H9 (cell line): ENCODE data around the gene FAM120A. TPM values are rescaled to one million over a fixed set of nuclear protein-coding genes. Genes with fewer than 3 reads are reported as not detected.

Source experiments
- DNase-seq: peaks from one replicate; pipeline ENCODE4 v3.0.0-alpha.2; 2017
- H2AFZ ChIP-seq: one replicate; pipeline ENCODE4 v1.6.1; 2013; ENCODE audit warnings: mild to moderate bottlenecking, low read length, control low read depth, moderate library complexity
- H2AK5ac ChIP-seq: 2 replicates; pipeline ENCODE4 v1.6.1; 2013; ENCODE audit warnings: low read length, control low read depth, mixed read lengths; ENCODE audit not compliant: insufficient read length
- H2BK120ac ChIP-seq: one replicate; pipeline ENCODE4 v1.6.1; 2013; ENCODE audit warnings: low read depth, mild to moderate bottlenecking, low read length, control low read depth, inconsistent platforms; ENCODE audit not compliant: poor library complexity, severe bottlenecking
- H2BK12ac ChIP-seq: 2 replicates; pipeline ENCODE4 v1.6.1; 2013; ENCODE audit warnings: low read length, control low read depth, mixed read lengths, low read depth; ENCODE audit not compliant: insufficient read length
- H2BK15ac ChIP-seq: 2 replicates; pipeline ENCODE4 v1.6.1; 2013; ENCODE audit warnings: low read depth, low read length, control low read depth
- H2BK20ac ChIP-seq: one replicate; pipeline ENCODE4 v1.6.1; 2013; ENCODE audit warnings: low read depth, mild to moderate bottlenecking, low read length, control low read depth, inconsistent platforms; ENCODE audit not compliant: poor library complexity, severe bottlenecking
- H2BK5ac ChIP-seq: 2 replicates; pipeline ENCODE4 v1.6.1; 2013; ENCODE audit warnings: low read length, control low read depth, mixed read lengths; ENCODE audit not compliant: insufficient read length
- H3K14ac ChIP-seq: 2 replicates; pipeline ENCODE4 v1.6.1; 2013; ENCODE audit warnings: low read length, control low read depth; ENCODE audit not compliant: insufficient read depth
- H3K18ac ChIP-seq: 2 replicates; pipeline ENCODE4 v1.6.1; 2013; ENCODE audit warnings: low read depth, mild to moderate bottlenecking, mixed read lengths, low read length, control low read depth; ENCODE audit not compliant: insufficient read length
- H3K23ac ChIP-seq: 2 replicates; pipeline ENCODE4 v1.6.1; 2013; ENCODE audit warnings: low read length, control low read depth, mixed read lengths, low read depth; ENCODE audit not compliant: insufficient read length
- H3K23me2 ChIP-seq: 2 replicates; pipeline ENCODE4 v1.6.1; 2013; ENCODE audit warnings: low read depth, mild to moderate bottlenecking, mixed read lengths, low read length, control low read depth; ENCODE audit not compliant: insufficient read length, poor library complexity, severe bottlenecking
- H3K27ac ChIP-seq: 2 replicates; pipeline ENCODE4 v1.5.1; 2013; ENCODE audit warnings: low read length, control low read depth, mixed read lengths, low read depth; ENCODE audit not compliant: insufficient read length
- H3K27me3 ChIP-seq: 2 replicates; pipeline ENCODE4 v1.6.1; 2013; ENCODE audit warnings: low read length, control low read depth, inconsistent platforms; ENCODE audit not compliant: insufficient read depth
- H3K4ac ChIP-seq: 2 replicates; pipeline ENCODE4 v1.6.1; 2013; ENCODE audit warnings: low read depth, mild to moderate bottlenecking, control low read depth, inconsistent platforms, low read length, moderate library complexity
- H3K4me1 ChIP-seq: 2 replicates; pipeline ENCODE4 v1.6.1; 2013; ENCODE audit warnings: low read length, control low read depth, inconsistent platforms; ENCODE audit not compliant: insufficient read depth
- H3K4me2 ChIP-seq: 2 replicates; pipeline ENCODE4 v1.6.1; 2013; ENCODE audit warnings: low read length, control low read depth, mixed read lengths; ENCODE audit not compliant: insufficient read length, insufficient read depth
- H3K56ac ChIP-seq: 2 replicates; pipeline ENCODE4 v1.6.1; 2013; ENCODE audit warnings: low read depth, mild to moderate bottlenecking, mixed read lengths, low read length, control low read depth; ENCODE audit not compliant: insufficient read length
- H3K79me1 ChIP-seq: 2 replicates; pipeline ENCODE4 v1.6.1; 2013; ENCODE audit warnings: low read depth, mild to moderate bottlenecking, moderate library complexity, low read length, control low read depth, inconsistent platforms; ENCODE audit not compliant: insufficient read depth, poor library complexity, severe bottlenecking
- H3K79me2 ChIP-seq: 2 replicates; pipeline ENCODE4 v1.6.1; 2013; ENCODE audit warnings: low read length, control low read depth, inconsistent platforms; ENCODE audit not compliant: insufficient read depth
- H3K9ac ChIP-seq: 2 replicates; pipeline ENCODE4 v1.6.1; 2013; ENCODE audit warnings: low read length, control low read depth, mixed read lengths; ENCODE audit not compliant: insufficient read length; ENCODE audit errors: extremely low read depth
- H3K9me3 ChIP-seq: one replicate; pipeline ENCODE4 v1.6.1; 2013; ENCODE audit warnings: low read depth, low read length, inconsistent platforms; ENCODE audit not compliant: control insufficient read depth
- H3T11ph ChIP-seq: one replicate; pipeline ENCODE4 v1.6.1; 2013; ENCODE audit warnings: mild to moderate bottlenecking, low read length, control low read depth, inconsistent platforms
- H4K20me1 ChIP-seq: one replicate; pipeline ENCODE4 v1.6.1; 2013; ENCODE audit not compliant: control insufficient read depth, insufficient read length, insufficient read depth
- H4K5ac ChIP-seq: 2 replicates; pipeline ENCODE4 v1.6.1; 2013; ENCODE audit warnings: low read depth, mild to moderate bottlenecking, mixed read lengths, low read length, control low read depth; ENCODE audit not compliant: insufficient read length
- H4K8ac ChIP-seq: replicated peaks from 2 replicates; pipeline ENCODE4 v1.6.1; 2013; ENCODE audit warnings: low read length, control low read depth, mixed read lengths, low read depth; ENCODE audit not compliant: insufficient read length
- H4K91ac ChIP-seq: 2 replicates; pipeline ENCODE4 v1.6.1; 2013; ENCODE audit warnings: low read depth, mild to moderate bottlenecking, moderate library complexity, mixed read lengths, low read length, control low read depth; ENCODE audit not compliant: insufficient read length
- H3K27ac Mint-ChIP-seq, 3 experiments: 2 replicates in 2 of 3; 3 replicates in 1 of 3; pipeline ENCODE4 v1.8.0; 2020 to 2021; ENCODE audit warnings: mixed read lengths in 3 of 3, mild to moderate bottlenecking in 1 of 3, moderate library complexity in 1 of 3
- H3K27me3 Mint-ChIP-seq: 2 replicates; pipeline ENCODE4 v1.8.0; 2021; ENCODE audit warnings: low read depth, mild to moderate bottlenecking, moderate library complexity, mixed read lengths
- H3K36me3 Mint-ChIP-seq, 3 experiments: 2 replicates in 2 of 3; 3 replicates in 1 of 3; pipeline ENCODE4 v1.8.0; 2020 to 2021; ENCODE audit warnings: low read depth in 3 of 3, mixed read lengths in 3 of 3; ENCODE audit not compliant: insufficient read depth in 1 of 3
- H3K4me1 Mint-ChIP-seq, 2 experiments: 2 replicates each; pipeline ENCODE4 v1.8.0; 2020; ENCODE audit warnings: mixed read lengths in 2 of 2
- H3K4me3 Mint-ChIP-seq, 2 experiments: 2 replicates in 1 of 2; 3 replicates in 1 of 2; pipeline ENCODE4 v1.8.0; 2020 to 2021; ENCODE audit warnings: mild to moderate bottlenecking in 2 of 2, mixed read lengths in 2 of 2, moderate library complexity in 1 of 2
- H3K9me3 Mint-ChIP-seq, 2 experiments: 2 replicates in 1 of 2; 3 replicates in 1 of 2; pipeline ENCODE4 v1.8.0; 2020; ENCODE audit warnings: mild to moderate bottlenecking in 2 of 2, mixed read lengths in 2 of 2, moderate library complexity in 1 of 2
- WGBS: extraction: QIAGEN DNeasy Blood & Tissue Kit; methylation state at CpG from one replicate; pipeline ENCODE4 v1.1.7; 2013; ENCODE audit warnings: missing lambda C conversion rate, low lambda C conversion rate, mixed read lengths; ENCODE audit not compliant: insufficient read length; ENCODE audit errors: extremely low coverage; 5-methylcytosine and 5-hydroxymethylcytosine counted together
- total RNA-seq: library from RNA; stranded (reverse); gene quantifications from 2 replicates; pipeline ENCODE4 v1.2.1, GENCODE V29; 2021
- TF ChIP-seq, protein P1 (sequence below): fragments of 200-600 bp; sonication (generic); conservative IDR thresholded peaks from 3 replicates; pipeline ENCODE4 v1.8.0; 2021; ENCODE audit warnings: antibody characterized with exemption, mild to moderate bottlenecking

Gene FAM120A
- total RNA-seq, 1 experiment from 2014 or later, result 57.7 TPM

DNA sequence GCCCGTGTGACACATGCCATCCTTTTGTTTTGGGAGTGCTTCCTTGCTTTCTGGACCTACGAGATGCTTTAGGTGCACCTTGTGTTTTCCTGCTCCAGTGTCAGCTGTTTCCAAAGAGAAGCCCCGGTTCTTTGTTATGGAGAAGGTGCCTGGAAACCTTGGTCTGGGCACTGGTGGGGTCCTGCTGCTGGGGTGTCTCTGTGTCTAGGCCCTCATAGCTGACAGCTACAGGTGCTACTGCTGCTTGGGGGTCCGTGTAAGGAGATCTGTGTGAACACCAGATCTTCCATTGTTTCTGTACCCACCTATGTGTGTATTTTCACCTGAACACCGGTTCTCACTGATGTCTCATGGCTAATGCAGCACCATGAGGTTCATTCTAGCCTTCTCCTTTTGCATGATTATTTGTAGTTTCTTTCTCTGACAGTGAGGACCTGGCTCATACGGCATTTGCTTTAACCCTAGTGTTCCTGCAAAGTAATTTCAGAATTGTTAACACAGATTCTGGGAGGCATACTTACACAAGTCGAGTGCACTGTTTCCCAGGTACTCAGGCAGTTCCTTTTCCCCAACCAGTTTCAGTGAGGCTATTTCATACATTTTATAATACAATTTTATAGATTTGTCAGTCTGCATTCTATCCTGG is 15.1 kb downstream of the FAM120A start:
- Histone ChIP-seq H3K18ac (no peak overlapping the region), H3K79me2 (peaks cover 37% of the 10 kb centered on the region), H3K4me1 (peaks cover 18% of the 10 kb centered on the region), H2BK5ac (no peak overlapping the region), H2AFZ (no peak overlapping the region), H3K4me2 (no peak overlapping the region), H2BK120ac (no peak overlapping the region), H3K79me1 (peaks cover 8% of the 10 kb centered on the region), H2AK5ac (no peak overlapping the region), H3K14ac (no peak overlapping the region), H3K27me3 (no peaks in the 10 kb centered on the region), H2BK12ac (no peak overlapping the region), H3T11ph (no peak overlapping the region), H4K8ac (no peak overlapping the region), H2BK15ac (no peak overlapping the region), H3K9ac (no peak overlapping the region), H3K4ac (no peak overlapping the region), H3K9me3 (no peaks in the 10 kb centered on the region), H3K27ac (peak overlapping the region; percentile 42), H4K91ac (no peak overlapping the region), H4K5ac (no peak overlapping the region), H4K20me1 (no peaks in the 10 kb centered on the region), H3K23me2 (no peaks in the 10 kb centered on the region), H3K56ac (no peak overlapping the region), H2BK20ac (no peak overlapping the region), H3K23ac (peak overlapping the region; percentile 42)
- Mint-ChIP-seq H3K27ac (peak overlapping the region; percentile 58 to 80 (median 74); a peak in 6 of 7 replicates), H3K27me3 (no peaks in the 10 kb centered on the region), H3K4me1 (peaks cover 63 to 72% of the 10 kb centered on the region in 2 experiments), H3K4me3 (no peak overlapping the region), H3K9me3 (no peaks in the 10 kb centered on the region), H3K36me3 (peaks cover 4 to 15% (median 9%) of the 10 kb centered on the region in 3 experiments; a peak in 6 of 7 replicates)
- TF ChIP-seq, protein P1, sequence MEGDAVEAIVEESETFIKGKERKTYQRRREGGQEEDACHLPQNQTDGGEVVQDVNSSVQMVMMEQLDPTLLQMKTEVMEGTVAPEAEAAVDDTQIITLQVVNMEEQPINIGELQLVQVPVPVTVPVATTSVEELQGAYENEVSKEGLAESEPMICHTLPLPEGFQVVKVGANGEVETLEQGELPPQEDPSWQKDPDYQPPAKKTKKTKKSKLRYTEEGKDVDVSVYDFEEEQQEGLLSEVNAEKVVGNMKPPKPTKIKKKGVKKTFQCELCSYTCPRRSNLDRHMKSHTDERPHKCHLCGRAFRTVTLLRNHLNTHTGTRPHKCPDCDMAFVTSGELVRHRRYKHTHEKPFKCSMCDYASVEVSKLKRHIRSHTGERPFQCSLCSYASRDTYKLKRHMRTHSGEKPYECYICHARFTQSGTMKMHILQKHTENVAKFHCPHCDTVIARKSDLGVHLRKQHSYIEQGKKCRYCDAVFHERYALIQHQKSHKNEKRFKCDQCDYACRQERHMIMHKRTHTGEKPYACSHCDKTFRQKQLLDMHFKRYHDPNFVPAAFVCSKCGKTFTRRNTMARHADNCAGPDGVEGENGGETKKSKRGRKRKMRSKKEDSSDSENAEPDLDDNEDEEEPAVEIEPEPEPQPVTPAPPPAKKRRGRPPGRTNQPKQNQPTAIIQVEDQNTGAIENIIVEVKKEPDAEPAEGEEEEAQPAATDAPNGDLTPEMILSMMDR, result no peak
- no CpG with 5 or more reads among the region's 7 CpGs for WGBS
- no peak for DNase-seq
